HEK293 (cell line): Measurements from ENCODE around the gene USP35.

Experiments
- CTCF ChIP-seq: fragments of 450-650 bp; formaldehyde crosslinking; IDR thresholded peaks from 2 replicates; pipeline ENCODE4 v1.5.1; 2016; ENCODE audit warnings: missing biosample characterization, missing genetic modification characterization
- GLI2 ChIP-seq: fragments of 450-650 bp; formaldehyde crosslinking; IDR thresholded peaks from 2 replicates; pipeline ENCODE4; 2017; ENCODE audit warnings: missing biosample characterization, missing genetic modification characterization, low read depth, borderline replicate concordance
- PRDM4 ChIP-seq: fragments of 450-650 bp; formaldehyde crosslinking; IDR thresholded peaks from 2 replicates; pipeline ENCODE4 v1.5.1; 2017; ENCODE audit warnings: missing biosample characterization, missing genetic modification characterization
- RBAK ChIP-seq: fragments of 450-650 bp; formaldehyde crosslinking; IDR thresholded peaks from 2 replicates; pipeline ENCODE4 v1.5.1; 2016; ENCODE audit warnings: missing biosample characterization, missing genetic modification characterization
- REST ChIP-seq: fragments of 450-650 bp; formaldehyde crosslinking; IDR thresholded peaks from 2 replicates; pipeline ENCODE4 v1.5.1; 2016; ENCODE audit warnings: missing biosample characterization, missing genetic modification characterization
- ZBTB26 ChIP-seq: fragments of 450-650 bp; formaldehyde crosslinking; optimal IDR thresholded peaks from 2 replicates; pipeline ENCODE3; 2016; ENCODE audit warnings: missing biosample characterization, mild to moderate bottlenecking, missing genetic modification characterization
- ZNF16 ChIP-seq: fragments of 450-650 bp; formaldehyde crosslinking; IDR thresholded peaks from 2 replicates; pipeline ENCODE4 v1.5.1; 2016; ENCODE audit warnings: low read depth, missing biosample characterization, missing genetic modification characterization
- ZNF274 ChIP-seq, 2 experiments: fragments of 200-500 bp in 1 of 2; fragments of 450-650 bp in 1 of 2; sonication (Bioruptor generic) in 1 of 2; formaldehyde crosslinking in 1 of 2; IDR thresholded peaks; 2 replicates each; pipeline versions ENCODE4 v1.5.1 to v1.6.1; 2014 to 2016; ENCODE audit warnings: borderline replicate concordance in 1 of 2, inconsistent platforms in 1 of 2, low read length in 1 of 2, missing biosample characterization in 1 of 2, missing genetic modification characterization in 1 of 2
- TF ChIP-seq, protein P1 (sequence below): sonication (generic); formaldehyde crosslinking; IDR thresholded peaks from 2 replicates; pipeline ENCODE4 v1.8.1; 2022; ENCODE audit warnings: mild to moderate bottlenecking, moderate library complexity, missing genetic modification reagents

GRCh38 chr11:78257654-78258053, 68.9 kb downstream of the USP35 start:
- TF ChIP-seq GLI2 (tag by site-specific recombination) = no peak
- TF ChIP-seq, protein P1, sequence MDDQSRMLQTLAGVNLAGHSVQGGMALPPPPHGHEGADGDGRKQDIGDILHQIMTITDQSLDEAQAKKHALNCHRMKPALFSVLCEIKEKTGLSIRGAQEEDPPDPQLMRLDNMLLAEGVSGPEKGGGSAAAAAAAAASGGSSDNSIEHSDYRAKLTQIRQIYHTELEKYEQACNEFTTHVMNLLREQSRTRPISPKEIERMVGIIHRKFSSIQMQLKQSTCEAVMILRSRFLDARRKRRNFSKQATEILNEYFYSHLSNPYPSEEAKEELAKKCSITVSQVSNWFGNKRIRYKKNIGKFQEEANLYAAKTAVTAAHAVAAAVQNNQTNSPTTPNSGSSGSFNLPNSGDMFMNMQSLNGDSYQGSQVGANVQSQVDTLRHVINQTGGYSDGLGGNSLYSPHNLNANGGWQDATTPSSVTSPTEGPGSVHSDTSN (CRISPR knock-in tag) = no peak
- TF ChIP-seq CTCF (tag by site-specific recombination) = no peak
- no peak for TF ChIP-seq RBAK
- TF ChIP-seq ZNF274 (IDR thresholded peaks at IDR 0.05; ENCODE audit: low read length) = no peak
- no peak for TF ChIP-seq ZNF274 (tag by site-specific recombination; IDR thresholded peaks at IDR 0.05; ENCODE audit: borderline replicate concordance)
- TF ChIP-seq ZNF16 (tag by site-specific recombination) = no peak
- no peak for TF ChIP-seq PRDM4 (tag by site-specific recombination)
- no peak for TF ChIP-seq REST
- no peak for TF ChIP-seq ZBTB26 (tag by site-specific recombination)
